CD4-positive, alpha-beta T cell treated with Interleukin-4 for 1 hour (primary cell): ENCODE results near the gene ACOX1.

Experiments
- DNase-seq, 2 donors: peaks; one replicate each; pipeline ENCODE4 v3.0.0-alpha.2; 2020 to 2022

ACOX1 gene

GRCh38 chr17:75931062-75931461, 47.9 kb downstream of the ACOX1 start:
- DNase-seq = no peak

- DNase-seq = peak in 1 of 2 donors; percentile 16
These were observed 51.6 kb downstream of the ACOX1 start for GRCh38 chr17:75927286-75927922.

GRCh38 chr17:75926456-75926855, 52.5 kb downstream of the ACOX1 start:
- DNase-seq = no peak

- no peak for DNase-seq
These were observed 53.1 kb downstream of the ACOX1 start for GRCh38 chr17:75925912-75926311.

- no peak for DNase-seq
These were observed 53.9 kb downstream of the ACOX1 start for GRCh38 chr17:75925103-75925502.

- no peak for DNase-seq
These were observed 55.7 kb downstream of the ACOX1 start for GRCh38 chr17:75922963-75923874.

GRCh38 chr17:75922173-75922961, 56.6 kb downstream of the ACOX1 start:
- no peak for DNase-seq

GRCh38 chr17:75921596-75921995, 57.4 kb downstream of the ACOX1 start:
- DNase-seq = no peak

- no peak for DNase-seq
These were observed 58.9 kb downstream of the ACOX1 start for GRCh38 chr17:75920045-75920560.

- no peak for DNase-seq
These were observed 59.4 kb downstream of the ACOX1 start for GRCh38 chr17:75919611-75920010.

GRCh38 chr17:75917917-75918445, 61.0 kb downstream of the ACOX1 start:
- no peak for DNase-seq

- no peak for DNase-seq
These were observed 61.6 kb downstream of the ACOX1 start for GRCh38 chr17:75917141-75917916.

GRCh38 chr17:75915268-75915667, 63.7 kb downstream of the ACOX1 start:
- no peak for DNase-seq

- no peak for DNase-seq
These were observed 64.2 kb downstream of the ACOX1 start for GRCh38 chr17:75914643-75915267.

GRCh38 chr17:75913537-75914210, 65.3 kb downstream of the ACOX1 start:
- DNase-seq = no peak

GRCh38 chr17:75910699-75911098, 68.3 kb downstream of the ACOX1 start:
- no peak for DNase-seq

GRCh38 chr17:75909812-75910274, 69.1 kb downstream of the ACOX1 start:
- DNase-seq = no peak

- no peak for DNase-seq
These were observed 69.7 kb downstream of the ACOX1 start for GRCh38 chr17:75909051-75909811.

- no peak for DNase-seq
These were observed 70.8 kb downstream of the ACOX1 start for GRCh38 chr17:75908201-75908600.
